GM20000 (cell line): ENCODE measurements around the gene MYO6.

ENCODE experiments used
- DNase-seq: peaks from one replicate; pipeline ENCODE4 v3.0.0; 2012; ENCODE audit warnings: low spot score
- TF ChIP-seq, protein P1 (sequence below): IDR thresholded peaks from 2 replicates; pipeline ENCODE4 v1.5.1; 2012; ENCODE audit warnings: mild to moderate bottlenecking, control low read depth; ENCODE audit errors: extremely low read depth, missing control alignments

The MYO6 gene

DNA sequence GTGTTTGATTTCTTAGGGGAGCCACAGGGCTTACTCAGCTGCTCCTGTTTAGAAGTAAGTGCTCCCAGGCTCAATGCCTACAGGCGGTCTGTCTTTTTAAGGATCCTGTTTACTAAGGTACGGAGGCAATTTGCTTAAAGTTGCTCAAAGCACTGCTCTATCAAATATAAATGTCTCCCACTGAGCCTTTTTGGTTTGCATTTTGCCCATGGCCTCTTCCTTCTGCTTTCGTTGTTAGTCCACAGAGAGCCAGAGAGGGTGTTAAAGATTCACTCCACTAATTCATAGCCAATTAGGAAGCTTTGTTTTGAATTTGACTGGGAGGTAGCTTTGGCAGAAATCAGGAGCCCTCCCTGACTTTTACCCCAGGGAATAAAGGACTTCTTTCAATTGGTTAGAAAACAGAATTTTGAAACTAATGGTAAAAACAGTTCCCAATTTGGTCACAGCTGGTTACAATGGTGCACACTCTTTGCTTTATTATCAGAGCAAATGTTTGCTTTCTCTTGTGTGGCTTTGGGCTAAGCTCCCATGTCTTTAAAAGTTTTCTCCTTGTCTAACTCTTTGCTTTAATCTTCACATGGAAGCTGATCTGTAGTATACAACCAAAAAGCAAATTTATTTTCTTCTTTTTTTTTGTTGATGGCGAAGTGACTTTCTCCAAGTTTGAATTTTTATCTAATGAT, 197.2 kb downstream of the MYO6 start:
- TF ChIP-seq, protein P1, sequence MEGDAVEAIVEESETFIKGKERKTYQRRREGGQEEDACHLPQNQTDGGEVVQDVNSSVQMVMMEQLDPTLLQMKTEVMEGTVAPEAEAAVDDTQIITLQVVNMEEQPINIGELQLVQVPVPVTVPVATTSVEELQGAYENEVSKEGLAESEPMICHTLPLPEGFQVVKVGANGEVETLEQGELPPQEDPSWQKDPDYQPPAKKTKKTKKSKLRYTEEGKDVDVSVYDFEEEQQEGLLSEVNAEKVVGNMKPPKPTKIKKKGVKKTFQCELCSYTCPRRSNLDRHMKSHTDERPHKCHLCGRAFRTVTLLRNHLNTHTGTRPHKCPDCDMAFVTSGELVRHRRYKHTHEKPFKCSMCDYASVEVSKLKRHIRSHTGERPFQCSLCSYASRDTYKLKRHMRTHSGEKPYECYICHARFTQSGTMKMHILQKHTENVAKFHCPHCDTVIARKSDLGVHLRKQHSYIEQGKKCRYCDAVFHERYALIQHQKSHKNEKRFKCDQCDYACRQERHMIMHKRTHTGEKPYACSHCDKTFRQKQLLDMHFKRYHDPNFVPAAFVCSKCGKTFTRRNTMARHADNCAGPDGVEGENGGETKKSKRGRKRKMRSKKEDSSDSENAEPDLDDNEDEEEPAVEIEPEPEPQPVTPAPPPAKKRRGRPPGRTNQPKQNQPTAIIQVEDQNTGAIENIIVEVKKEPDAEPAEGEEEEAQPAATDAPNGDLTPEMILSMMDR: no peak
- DNase-seq: no peak

DNA sequence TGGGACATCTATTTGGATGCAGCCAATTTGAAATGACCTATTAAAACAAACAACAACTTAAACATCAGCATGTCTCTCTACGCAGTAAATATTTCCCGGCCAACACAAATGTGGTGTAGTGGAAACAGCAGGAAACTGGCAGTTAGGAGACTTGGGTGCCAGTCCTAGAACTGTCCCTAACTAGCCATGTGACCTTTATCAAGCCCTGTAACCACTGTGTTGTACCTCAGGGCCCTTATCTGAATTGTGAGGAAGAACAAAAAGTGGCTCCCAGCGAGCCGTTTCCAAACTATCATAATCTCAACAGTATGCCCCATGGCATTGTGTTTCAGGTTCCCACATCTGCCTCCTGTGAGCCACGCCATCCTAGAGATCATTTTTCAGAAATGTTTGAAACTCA, 198.9 kb downstream of the MYO6 start:
- DNase-seq: no peak
- TF ChIP-seq, protein P1: no peak

DNA sequence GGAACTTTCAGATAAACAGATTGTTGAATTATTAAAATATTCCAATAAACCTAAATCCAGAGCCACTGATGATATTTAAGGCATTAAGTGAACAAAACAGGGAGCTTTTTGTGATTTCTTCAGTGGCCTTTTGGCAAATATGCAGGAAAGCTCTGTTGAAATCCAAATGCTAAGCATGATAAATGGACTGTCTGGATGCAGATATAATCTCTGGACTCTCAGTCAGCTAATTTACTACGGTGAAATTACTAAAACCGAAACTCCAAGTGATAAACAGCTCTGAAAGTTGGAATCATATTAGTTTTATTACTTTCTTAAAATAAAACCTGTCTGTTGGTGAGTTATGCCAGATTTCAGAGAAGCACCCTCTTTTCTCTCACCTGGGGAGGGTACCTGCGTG, 203.1 kb downstream of the MYO6 start:
- TF ChIP-seq, protein P1: no peak
- no peak for DNase-seq

GRCh38 chr6:75963569-75963968, 214.5 kb downstream of the MYO6 start:
- TF ChIP-seq, protein P1: no peak
- DNase-seq: no peak

GRCh38 chr6:75968143-75968542, 219.1 kb downstream of the MYO6 start:
- no peak for DNase-seq
- TF ChIP-seq, protein P1: no peak
